Measurements from ENCODE around the gene ILRUN. TPM values are rescaled to one million over a fixed set of nuclear protein-coding genes. Genes with fewer than 3 reads are reported as not detected.
"Not testable (repeated sequence)": the region's sequence is repeated elsewhere in the genome, so short reads cannot be mapped to it uniquely, and the experiment has no call there.

Gene ILRUN
- polyA plus RNA-seq, 1 of the 3 experiments (the other 2 are of a cell fraction), result 19.5 TPM

- Histone ChIP-seq H3K79me2 (ENCODE audit: insufficient read depth) (peaks cover 70% of the 10 kb centered on the region), H3K4me2 (no peak overlapping the region), H3F3A (replicated peaks; ENCODE audit: insufficient read depth) (peaks cover 13% of the 10 kb centered on the region), H3K27me3 (ENCODE audit: insufficient read depth) (no peaks in the 10 kb centered on the region), H3K27ac (ENCODE audit: low read depth in 2 of 2, low read length in 1 of 2) (no peak overlapping the region), H3K36me3 (replicated peaks in 1 of 2; ENCODE audit: control insufficient read depth in 1 of 2, insufficient read depth in 2 of 2, low read length in 1 of 2) (peaks cover 5 to 8% of the 10 kb centered on the region in 2 experiments), H2AFZ (ENCODE audit: low read depth) (no peak overlapping the region), H3K9ac (no peak overlapping the region), H3K4me1 (ENCODE audit: control insufficient read depth in 1 of 2, insufficient read depth in 2 of 2, low read depth in 1 of 2, low read length in 1 of 2) (peaks cover 6 to 15% of the 10 kb centered on the region in 2 experiments; a peak in 3 of 4 replicates), H3K4me3 (ENCODE audit: low read depth in 2 of 2, low read length in 1 of 2) (no peak overlapping the region), H4K20me1 (ENCODE audit: insufficient read depth) (no peaks in the 10 kb centered on the region), H3K9me2 (no peaks in the 10 kb centered on the region), H3K9me3 (no peaks in the 10 kb centered on the region)
- WGBS (ENCODE audit: low lambda C conversion rate), result 100% methylated on average over 1 of the region's 1 CpG
- no peak for TF ChIP-seq NRF1 (IDR thresholded peaks at IDR 0.05; ENCODE audit: low read depth, low read length)
- TF ChIP-seq RCOR1 (IDR thresholded peaks at IDR 0.05; ENCODE audit: low read length), result no peak
- TF ChIP-seq MAX (IDR thresholded peaks at IDR 0.05; ENCODE audit: low read depth), result no peak
- TF ChIP-seq YY1 (IDR thresholded peaks at IDR 0.05; ENCODE audit: low read depth), result no peak
- no peak for TF ChIP-seq CHD2 (IDR thresholded peaks at IDR 0.05; ENCODE audit: low read length, partially characterized antibody)
- no peak for TF ChIP-seq TEAD4 (IDR thresholded peaks at IDR 0.05; ENCODE audit: borderline replicate concordance, insufficient read depth)
- TF ChIP-seq TAF1 (IDR thresholded peaks at IDR 0.05; ENCODE audit: borderline replicate concordance, low read depth, low read length), result no peak
- no peak for TF ChIP-seq MEF2A (IDR thresholded peaks at IDR 0.05; ENCODE audit: borderline replicate concordance, low read depth)
- no peak for TF ChIP-seq FOXJ3 (CRISPR knock-in tag; IDR thresholded peaks at IDR 0.05)
- TF ChIP-seq USF2 (IDR thresholded peaks at IDR 0.05; ENCODE audit: borderline replicate concordance, low read depth, low read length), result no peak
- no peak for TF ChIP-seq RAD21 (IDR thresholded peaks at IDR 0.05; ENCODE audit: low read length)
- no peak for TF ChIP-seq RXRA (IDR thresholded peaks at IDR 0.05; ENCODE audit: borderline replicate concordance, low read depth)
- TF ChIP-seq SMC3 (IDR thresholded peaks at IDR 0.05; ENCODE audit: low read depth, low read length), result no peak
- TF ChIP-seq CTCF (IDR thresholded peaks at IDR 0.05), result no peak
- ChIA-PET POLR2A (no interaction called here), CTCF (no interaction called here)
- no peak for DNase-seq
Observed at GRCh38 chr6:34652263-34652662, 44.3 kb downstream of the ILRUN start.

GRCh38 chr6:34650823-34651222, 45.7 kb downstream of the ILRUN start:
- Histone ChIP-seq H3K27ac (ENCODE audit: low read depth in 2 of 2, low read length in 1 of 2) (no peak overlapping the region), H3K9me3 (no peaks in the 10 kb centered on the region), H3F3A (replicated peaks; ENCODE audit: insufficient read depth) (peaks cover 6% of the 10 kb centered on the region), H3K4me1 (ENCODE audit: control insufficient read depth in 1 of 2, insufficient read depth in 2 of 2, low read depth in 1 of 2, low read length in 1 of 2) (peaks cover 0 to 1% of the 10 kb centered on the region in 2 experiments; a peak in 1 of 4 replicates), H3K4me2 (no peak overlapping the region), H3K79me2 (ENCODE audit: insufficient read depth) (peaks cover 68% of the 10 kb centered on the region), H3K4me3 (ENCODE audit: low read depth in 2 of 2, low read length in 1 of 2) (no peak overlapping the region), H4K20me1 (ENCODE audit: insufficient read depth) (no peaks in the 10 kb centered on the region), H2AFZ (ENCODE audit: low read depth) (no peak overlapping the region), H3K27me3 (ENCODE audit: insufficient read depth) (no peaks in the 10 kb centered on the region), H3K9me2 (no peaks in the 10 kb centered on the region), H3K36me3 (replicated peaks in 1 of 2; ENCODE audit: control insufficient read depth in 1 of 2, insufficient read depth in 2 of 2, low read length in 1 of 2) (peaks cover 13 to 16% of the 10 kb centered on the region in 2 experiments), H3K9ac (no peak overlapping the region)
- ChIA-PET POLR2A (no interaction called here), CTCF (interaction anchor here (1.0 kb wide), 1 partner anchor 12 kb away, joined by 3 read pairs; no protein-coding TSS in a partner anchor)
- no peak for DNase-seq
- WGBS (ENCODE audit: low lambda C conversion rate), result 76% methylated on average over 2 of the region's 2 CpGs
- TF ChIP-seq NFIC (IDR thresholded peaks at IDR 0.05; ENCODE audit: borderline replicate concordance) (no peak), YY1 (IDR thresholded peaks at IDR 0.05; ENCODE audit: low read depth) (no peak), NRF1 (IDR thresholded peaks at IDR 0.05; ENCODE audit: low read depth, low read length) (no peak), RAD21 (IDR thresholded peaks at IDR 0.05; ENCODE audit: low read length) (no peak), TEAD4 (IDR thresholded peaks at IDR 0.05; ENCODE audit: borderline replicate concordance, insufficient read depth) (no peak)

GRCh38 chr6:34650232-34650631, 46.3 kb downstream of the ILRUN start:
- WGBS (ENCODE audit: low lambda C conversion rate), result 94% methylated on average over 7 of the region's 7 CpGs
- peaks cover 62% of the 10 kb centered on the region for H3K79me2 ChIP-seq (ENCODE audit: insufficient read depth)

More at GRCh38 chr6:34650232-34650631, 46.3 kb downstream of the ILRUN start:
- H3F3A ChIP-seq (replicated peaks; ENCODE audit: insufficient read depth); H2AFZ ChIP-seq (ENCODE audit: low read depth); H3K9ac ChIP-seq; H3K9me3 ChIP-seq; DNase-seq; H3K4me2 ChIP-seq; H4K20me1 ChIP-seq (ENCODE audit: insufficient read depth); H3K9me2 ChIP-seq; H3K27ac ChIP-seq (ENCODE audit: low read depth in 2 of 2, low read length in 1 of 2); H3K27me3 ChIP-seq (ENCODE audit: insufficient read depth); H3K4me3 ChIP-seq (ENCODE audit: low read depth in 2 of 2, low read length in 1 of 2); H3K4me1 ChIP-seq (ENCODE audit: control insufficient read depth in 1 of 2, insufficient read depth in 2 of 2, low read depth in 1 of 2, low read length in 1 of 2); POLR2A ChIA-PET: not testable (repeated sequence)
- H3K36me3 ChIP-seq (replicated peaks in 1 of 2; ENCODE audit: control insufficient read depth in 1 of 2, insufficient read depth in 2 of 2, low read length in 1 of 2), result peaks cover 18 to 19% of the 10 kb centered on the region in 2 experiments
- CTCF ChIA-PET, result interaction anchor here (0.7 to 1.0 kb wide), 2 partner anchors 11 to 44 kb away, joined by 3 read pairs; no protein-coding TSS in a partner anchor
